Trophoblast cell (in vitro differentiated cells and primary cell): ENCODE data around the gene TMEM225.

ENCODE experiments used
- DNase-seq, 2 donors: peaks; one replicate each; pipeline ENCODE4 v3.0.0-alpha.2; 2016
- H2AFZ ChIP-seq: 2 replicates; pipeline ENCODE4 v1.6.1; 2013; ENCODE audit warnings: low read length, moderate library complexity, mild to moderate bottlenecking; ENCODE audit not compliant: insufficient read depth, poor library complexity
- H2AK5ac ChIP-seq: 2 replicates; pipeline ENCODE4 v1.6.1; 2013; ENCODE audit warnings: mild to moderate bottlenecking, low read length
- H2BK120ac ChIP-seq: 2 replicates; pipeline ENCODE4 v1.6.1; 2013; ENCODE audit warnings: low read length, mild to moderate bottlenecking, moderate library complexity; ENCODE audit not compliant: insufficient read depth, poor library complexity
- H2BK12ac ChIP-seq: 2 replicates; pipeline ENCODE4 v1.6.1; 2013; ENCODE audit warnings: mild to moderate bottlenecking, low read length, moderate library complexity
- H2BK5ac ChIP-seq: 2 replicates; pipeline ENCODE4 v1.6.1; 2013; ENCODE audit warnings: low read length, low read depth, moderate library complexity, mild to moderate bottlenecking; ENCODE audit not compliant: poor library complexity
- H3K14ac ChIP-seq: 2 replicates; pipeline ENCODE4 v1.6.1; 2013; ENCODE audit warnings: mild to moderate bottlenecking, low read length
- H3K18ac ChIP-seq: 2 replicates; pipeline ENCODE4 v1.6.1; 2013; ENCODE audit warnings: mild to moderate bottlenecking, low read length
- H3K23ac ChIP-seq: 2 replicates; pipeline ENCODE4 v1.6.1; 2013; ENCODE audit warnings: low read length
- H3K27ac ChIP-seq: 2 replicates; pipeline ENCODE4 v1.5.1; 2013; ENCODE audit warnings: low read depth, mild to moderate bottlenecking, inconsistent platforms, low read length, moderate library complexity
- H3K27me3 ChIP-seq: 2 replicates; pipeline ENCODE4 v1.6.1; 2013; ENCODE audit warnings: inconsistent platforms, mild to moderate bottlenecking, low read length, moderate library complexity; ENCODE audit not compliant: insufficient read depth
- H3K36me3 ChIP-seq, 2 experiments: 1 replicate in 1 of 2; 2 replicates in 1 of 2; pipeline ENCODE4 v1.6.1; 2013; ENCODE audit warnings: low read length in 2 of 2, mild to moderate bottlenecking in 2 of 2, moderate library complexity in 1 of 2; ENCODE audit not compliant: insufficient read depth in 2 of 2, control insufficient read depth in 1 of 2
- H3K4ac ChIP-seq: 2 replicates; pipeline ENCODE4 v1.6.1; 2013; ENCODE audit warnings: low read depth, mild to moderate bottlenecking, low read length, moderate library complexity
- H3K4me1 ChIP-seq, 2 experiments: 1 replicate in 1 of 2; 2 replicates in 1 of 2; pipeline ENCODE4 v1.6.1; 2013; ENCODE audit warnings: low read length in 2 of 2, mild to moderate bottlenecking in 2 of 2, moderate library complexity in 1 of 2; ENCODE audit not compliant: insufficient read depth in 2 of 2, control insufficient read depth in 1 of 2
- H3K4me2 ChIP-seq: 2 replicates; pipeline ENCODE4 v1.6.1; 2013; ENCODE audit warnings: inconsistent platforms, mild to moderate bottlenecking, low read length, moderate library complexity
- H3K4me3 ChIP-seq: 2 replicates; pipeline ENCODE4 v1.5.1; 2013; ENCODE audit warnings: mild to moderate bottlenecking, low read depth, low read length, inconsistent platforms
- H3K79me1 ChIP-seq: one replicate; pipeline ENCODE4 v1.6.1; 2013; ENCODE audit warnings: low read length
- H3K79me2 ChIP-seq: 2 replicates; pipeline ENCODE4 v1.6.1; 2013; ENCODE audit warnings: low read length, mild to moderate bottlenecking; ENCODE audit not compliant: control insufficient read depth, insufficient read depth, poor library complexity
- H3K9ac ChIP-seq: 2 replicates; pipeline ENCODE4 v1.6.1; 2013; ENCODE audit warnings: mild to moderate bottlenecking, low read length
- H3K9me3 ChIP-seq: 2 replicates; pipeline ENCODE4 v1.6.1; 2013; ENCODE audit warnings: low read depth, mild to moderate bottlenecking, control low read depth, inconsistent platforms, low read length; ENCODE audit not compliant: insufficient read depth
- H4K12ac ChIP-seq: 2 replicates; pipeline ENCODE4 v1.6.1; 2013; ENCODE audit warnings: low read depth, mild to moderate bottlenecking, low read length, moderate library complexity
- H4K8ac ChIP-seq: 2 replicates; pipeline ENCODE4 v1.6.1; 2013; ENCODE audit warnings: low read depth, mild to moderate bottlenecking, low read length, moderate library complexity
- H4K91ac ChIP-seq: one replicate; pipeline ENCODE4 v1.6.1; 2013; ENCODE audit warnings: low read depth, mild to moderate bottlenecking, low read length, moderate library complexity
- WGBS: extraction: QIAGEN DNeasy Blood & Tissue Kit; methylation state at CpG from one replicate; pipeline ENCODE4 v1.1.7; 2013; ENCODE audit warnings: missing lambda C conversion rate; ENCODE audit not compliant: insufficient read length, insufficient coverage; ENCODE audit errors: extremely low coverage; 5-methylcytosine and 5-hydroxymethylcytosine counted together

TMEM225 gene

GRCh38 chr11:123833095-123833494, 52.4 kb downstream of the TMEM225 start:
- Histone ChIP-seq H4K8ac (no peak overlapping the region), H3K27me3 (no peaks in the 10 kb centered on the region), H3K14ac (no peak overlapping the region), H3K4me2 (no peak overlapping the region), H2BK12ac (no peak overlapping the region), H3K9ac (no peak overlapping the region), H3K4ac (no peak overlapping the region), H3K36me3 (no peaks in the 10 kb centered on the region), H2AK5ac (no peak overlapping the region), H3K79me2 (no peaks in the 10 kb centered on the region), H2BK5ac (no peak overlapping the region), H3K27ac (no peak overlapping the region), H4K12ac (no peak overlapping the region), H4K91ac (no peak overlapping the region), H3K4me3 (no peak overlapping the region), H3K18ac (no peak overlapping the region), H3K9me3 (no peaks in the 10 kb centered on the region), H3K4me1 (no peaks in the 10 kb centered on the region), H2AFZ (no peak overlapping the region), H3K79me1 (no peaks in the 10 kb centered on the region), H2BK120ac (no peak overlapping the region), H3K23ac (no peak overlapping the region)
- WGBS, result no CpG with 5 or more reads among the region's 2 CpGs
- peak in 1 of 2 donors; percentile 1 for DNase-seq
